Activated T-cell treated with anti-CD3 and anti-CD28 coated beads for 1 hour (primary cell): ENCODE measurements around the gene SLFN12.
A peak's percentile ranks its signal among the peaks of the same experiment; 100 is the strongest.
"Not testable (repeated sequence)": the region's sequence is repeated elsewhere in the genome, so short reads cannot be mapped to it uniquely, and the experiment has no call there.

Experiments used
- DNase-seq: peaks from one replicate; pipeline ENCODE4 v3.0.0-alpha.2; 2020; ENCODE audit warnings: low read depth

The SLFN12 gene

DNA sequence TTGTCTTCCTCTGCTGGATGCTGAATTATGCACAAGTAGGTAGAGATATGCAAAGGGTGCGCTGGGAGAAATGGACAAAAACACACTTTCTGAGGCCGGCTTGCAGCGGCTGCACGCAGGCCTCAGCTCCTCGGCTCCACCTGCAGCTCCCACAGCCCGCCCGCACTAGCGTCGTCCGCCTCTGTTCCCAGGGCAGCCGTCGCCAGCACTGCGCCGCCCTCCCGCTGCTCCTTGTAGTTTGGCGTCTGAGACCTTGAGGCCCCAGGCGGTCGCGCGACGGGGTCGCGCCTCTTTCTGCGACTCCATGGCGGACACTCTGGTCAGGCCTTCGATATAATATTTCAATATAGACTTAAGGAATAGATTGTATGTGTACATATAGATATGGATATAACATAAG, 24.8 kb downstream of the SLFN12 start:
- DNase-seq, result no peak

DNA sequence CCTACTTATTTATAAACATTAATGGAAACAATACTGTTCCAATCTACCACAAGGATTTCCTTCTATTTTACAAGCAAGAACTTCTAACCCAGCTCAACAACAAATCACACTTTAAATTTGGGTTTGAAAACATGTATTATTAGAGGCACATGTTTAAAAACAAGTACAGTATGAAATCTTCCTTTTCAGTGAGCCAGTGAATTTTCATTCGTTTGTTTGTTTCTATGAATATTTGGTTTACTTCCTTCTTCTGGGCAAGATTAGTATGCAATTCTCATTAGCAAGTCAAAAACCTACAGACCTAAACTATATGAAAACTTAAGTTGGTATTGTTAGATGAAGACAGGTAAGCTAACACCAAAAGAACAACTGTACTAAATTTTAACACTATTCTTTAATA, 25.7 kb downstream of the SLFN12 start:
- no peak for DNase-seq

DNA sequence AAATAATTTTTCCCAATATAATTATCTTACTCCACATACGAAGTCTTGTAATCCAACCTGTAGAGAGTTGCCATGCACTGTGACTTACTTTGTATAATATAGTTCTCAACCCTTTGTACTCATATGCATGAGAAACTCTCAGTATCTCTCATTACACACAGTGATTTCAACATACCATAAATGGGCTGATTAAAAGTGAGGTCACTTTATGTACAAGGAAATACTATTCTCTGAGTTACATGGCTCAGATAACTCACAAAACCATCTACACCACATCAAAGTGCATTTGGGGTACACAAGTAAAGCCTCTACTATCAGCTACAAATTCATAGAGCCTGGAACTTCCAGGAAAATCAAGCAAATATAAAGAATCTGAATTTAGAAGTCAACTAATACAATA, 27.9 kb downstream of the SLFN12 start:
- DNase-seq, result no peak

DNA sequence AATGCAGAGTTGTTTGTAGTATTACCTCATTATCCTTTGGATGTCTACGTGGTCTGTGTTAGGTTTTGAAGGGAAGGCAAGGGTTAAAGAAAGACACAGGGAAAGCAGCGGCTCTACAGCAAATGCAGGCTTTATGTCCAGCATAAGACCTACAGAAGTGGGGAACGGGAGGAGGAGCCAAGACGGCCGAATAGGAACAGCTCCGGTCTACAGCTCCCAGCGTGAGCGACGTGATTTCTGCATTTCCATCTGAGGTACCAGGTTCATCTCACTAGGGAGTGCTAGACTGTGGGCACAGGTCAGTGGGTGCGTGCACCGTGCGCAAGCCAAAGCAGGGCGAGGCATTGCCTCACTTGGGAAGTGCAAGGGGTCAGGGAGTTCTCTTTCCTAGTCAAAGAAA, 38.5 kb downstream of the SLFN12 start:
- DNase-seq, result not testable (repeated sequence)

DNA sequence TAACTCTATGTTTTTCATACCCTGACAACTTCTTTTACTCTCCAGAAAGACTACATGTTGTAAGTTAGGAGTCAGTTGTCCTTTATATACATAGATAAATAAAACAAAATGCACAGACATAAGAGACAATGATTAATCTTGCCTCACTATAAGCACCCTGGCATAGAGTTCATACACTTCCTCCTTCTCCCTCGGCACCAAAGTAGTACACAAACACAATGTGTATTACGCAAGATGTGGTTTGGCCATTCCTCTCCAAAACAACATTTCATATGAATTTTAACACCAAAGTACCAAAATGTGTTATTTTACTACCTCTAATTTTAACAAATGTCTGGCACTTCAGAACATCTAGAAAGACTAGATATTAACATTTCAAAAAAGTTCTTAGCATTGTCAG, 41.6 kb downstream of the SLFN12 start:
- no peak for DNase-seq

DNA sequence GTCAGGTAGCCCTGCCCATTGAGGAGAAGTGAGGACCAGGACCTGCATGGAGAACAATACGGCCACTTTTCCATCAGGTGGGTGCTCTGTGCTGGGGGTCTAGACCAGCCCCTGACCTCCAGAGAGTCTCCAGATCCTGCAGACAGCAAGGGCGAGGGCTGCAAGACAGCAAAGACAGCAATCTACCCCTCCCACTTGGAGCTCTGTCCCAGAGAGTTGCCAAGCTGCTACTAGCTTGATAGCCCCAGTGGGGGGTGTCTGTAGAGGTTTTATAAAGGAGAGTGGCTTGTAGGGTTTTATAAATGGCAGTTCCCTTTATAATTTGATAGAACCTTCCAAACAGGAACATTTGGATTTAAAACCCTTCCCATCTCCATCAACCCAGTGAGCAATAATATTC, 42.1 kb downstream of the SLFN12 start:
- DNase-seq, result no peak

DNA sequence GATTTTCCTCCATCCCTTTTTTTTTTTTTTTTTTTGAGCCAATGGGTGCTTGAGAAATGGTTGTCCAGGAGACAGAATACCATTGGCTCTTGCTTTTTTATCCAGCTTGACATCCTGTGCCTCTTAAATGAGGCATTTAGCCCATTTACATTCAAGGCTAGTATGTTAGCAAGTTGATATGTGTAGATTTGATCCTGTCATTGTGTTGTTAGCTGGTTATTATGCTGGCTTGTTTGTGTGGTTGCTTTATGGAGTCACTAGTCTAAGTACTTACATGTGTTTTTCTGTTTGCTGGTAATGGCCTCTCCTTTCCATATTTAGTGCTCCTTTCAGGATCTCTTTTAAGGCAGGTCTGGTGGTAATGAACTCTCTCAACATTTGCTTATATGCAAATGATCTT, 44.8 kb downstream of the SLFN12 start:
- DNase-seq, result no peak

DNA sequence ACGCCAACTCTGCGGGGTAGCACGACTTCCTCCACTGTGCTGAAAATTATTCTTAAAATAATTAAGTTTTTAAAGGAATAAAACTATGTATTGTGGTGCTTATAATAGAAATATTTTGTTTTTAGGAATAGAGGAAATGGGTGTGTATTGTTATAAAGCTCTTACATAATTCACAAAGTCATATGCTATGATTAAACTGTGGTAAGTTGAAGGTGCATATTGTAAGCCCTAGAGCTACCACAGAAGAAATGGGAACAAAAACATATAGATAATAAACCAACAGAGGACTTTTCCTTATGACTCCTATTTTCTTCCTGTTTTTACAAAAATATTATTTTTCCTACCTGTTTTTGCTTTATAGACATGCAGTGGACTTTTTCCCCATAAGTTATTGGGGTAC, 54.6 kb downstream of the SLFN12 start:
- no peak for DNase-seq

DNA sequence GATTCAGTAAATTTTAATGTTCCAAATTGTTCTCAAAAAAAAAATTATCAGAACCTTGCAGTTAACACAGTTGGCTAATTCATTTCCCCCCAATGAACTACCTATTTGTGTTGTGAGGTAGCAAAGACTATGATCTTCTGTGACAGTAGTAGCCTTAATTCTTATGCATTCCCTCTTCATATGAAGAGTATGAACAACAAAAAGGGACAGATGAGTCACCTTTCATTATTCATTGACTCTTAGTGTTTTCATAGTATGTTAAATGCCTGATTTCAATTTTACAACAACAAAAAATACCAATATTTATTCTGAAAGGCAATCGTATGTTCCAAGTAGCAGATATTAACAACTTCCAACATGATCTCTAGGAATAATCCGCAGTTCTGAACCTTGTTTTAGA, 55.2 kb downstream of the SLFN12 start:
- no peak for DNase-seq

DNA sequence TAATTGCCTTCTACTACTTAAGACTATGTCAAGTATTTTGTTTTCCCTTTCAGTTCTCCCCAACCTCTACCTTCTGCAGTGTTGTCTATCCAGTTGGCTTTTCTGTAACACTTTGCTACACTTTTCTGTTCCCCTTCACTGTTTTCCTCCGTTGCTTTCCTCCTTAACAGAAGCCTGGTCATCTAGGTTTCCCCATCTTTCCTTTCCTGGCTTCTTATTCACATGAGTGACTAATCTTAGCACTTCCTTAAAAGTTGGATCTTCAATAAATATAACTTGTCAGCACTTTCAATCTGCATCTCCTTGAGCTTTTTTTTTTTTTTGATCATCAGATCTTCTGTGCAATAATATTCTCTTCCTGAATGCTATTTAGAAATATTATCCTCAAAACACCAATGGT, 56.1 kb downstream of the SLFN12 start:
- no peak for DNase-seq

DNA sequence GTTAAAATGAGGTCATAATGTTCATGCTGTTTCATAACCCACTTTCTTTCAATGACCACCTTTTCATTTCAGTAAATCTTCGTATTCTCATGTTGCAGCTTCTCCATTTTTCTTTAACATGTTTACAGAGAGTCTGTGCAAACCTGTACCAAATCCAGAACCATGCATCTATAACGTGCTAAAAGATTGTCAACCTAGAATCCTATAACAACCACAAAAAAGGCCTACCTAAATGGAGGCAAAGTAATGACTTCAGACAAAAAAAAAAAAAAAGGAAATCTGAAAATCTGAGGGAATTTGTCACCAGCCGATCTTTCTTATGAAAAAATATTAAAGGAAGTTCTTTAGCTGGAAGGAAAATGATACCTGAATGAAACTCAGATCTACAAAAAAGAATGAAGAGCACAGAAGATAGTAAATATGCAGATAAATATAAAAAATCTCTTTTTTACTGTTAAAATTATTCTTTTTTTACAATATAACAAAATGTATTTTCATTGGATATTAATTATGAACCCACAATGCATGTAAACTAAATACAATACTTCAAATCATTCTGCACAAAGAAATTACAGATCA, 57.4 kb downstream of the SLFN12 start:
- no peak for DNase-seq

DNA sequence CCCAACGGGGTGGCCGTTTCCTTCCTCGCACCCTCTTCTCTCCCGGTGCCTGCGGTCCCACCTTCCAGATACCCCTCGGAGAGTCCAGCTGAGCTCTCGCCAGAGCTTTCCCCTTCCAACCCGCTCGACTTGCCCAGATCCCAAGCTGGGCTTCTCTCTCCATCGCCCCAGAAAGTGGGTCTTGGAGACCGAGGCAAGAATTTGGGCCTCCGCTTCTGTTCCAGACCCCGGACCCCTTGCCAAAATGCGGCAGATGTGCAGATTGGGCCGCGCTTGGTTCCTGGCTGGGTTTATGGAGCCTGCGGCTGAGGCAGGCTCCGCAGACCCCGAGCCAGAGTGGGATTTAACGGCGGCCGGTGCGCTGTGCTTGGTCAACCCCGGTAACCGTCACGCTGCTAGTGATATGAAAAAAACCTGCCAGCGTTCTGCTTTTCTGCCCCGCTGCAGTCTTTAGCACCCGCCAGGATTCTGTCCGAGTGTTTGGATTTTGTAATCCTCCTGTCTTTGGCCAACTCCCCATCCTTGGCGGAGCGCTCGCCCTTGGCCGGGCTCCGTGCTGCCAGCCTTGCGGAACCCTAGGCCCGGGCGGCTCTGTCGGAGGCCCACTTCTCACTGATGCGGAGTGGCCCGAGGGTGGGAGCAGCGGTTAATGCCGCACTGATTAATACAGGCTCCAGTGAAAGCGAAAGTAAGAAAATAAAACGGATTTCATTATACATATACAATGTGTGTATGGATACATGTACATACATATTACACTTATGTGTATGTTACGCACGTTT, 58.1 kb downstream of the SLFN12 start:
- peak; percentile 6 for DNase-seq

DNA sequence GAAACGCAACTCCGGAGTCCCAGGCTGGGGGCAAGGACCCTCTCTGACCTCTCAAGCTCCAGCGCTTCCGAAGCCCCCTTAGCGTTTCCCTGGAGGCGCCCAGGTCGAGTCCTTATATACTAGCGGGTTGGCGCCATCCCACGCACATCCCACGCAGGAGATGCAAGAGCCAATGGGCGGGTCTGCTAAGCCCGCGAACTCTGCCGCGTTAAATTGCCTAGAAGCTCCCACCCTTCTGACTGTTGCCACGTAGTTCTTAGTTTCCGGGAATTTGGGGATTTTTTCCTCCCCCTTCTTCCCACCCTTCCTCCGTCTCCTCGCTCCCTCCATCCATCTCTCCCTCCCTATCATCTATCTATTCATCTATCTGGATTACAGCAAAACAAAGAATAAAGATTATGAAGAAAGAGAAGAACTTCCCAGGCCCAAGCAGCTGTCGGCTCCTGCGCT, 58.7 kb downstream of the SLFN12 start, which contains the start of gene SLFN11:
TSS of gene SLFN11 (minus strand) at position 88 of the 450 bp plus-strand sequence. CDS start 9,814 bp downstream, outside the sequence.
- peak; percentile 62 for DNase-seq

DNA sequence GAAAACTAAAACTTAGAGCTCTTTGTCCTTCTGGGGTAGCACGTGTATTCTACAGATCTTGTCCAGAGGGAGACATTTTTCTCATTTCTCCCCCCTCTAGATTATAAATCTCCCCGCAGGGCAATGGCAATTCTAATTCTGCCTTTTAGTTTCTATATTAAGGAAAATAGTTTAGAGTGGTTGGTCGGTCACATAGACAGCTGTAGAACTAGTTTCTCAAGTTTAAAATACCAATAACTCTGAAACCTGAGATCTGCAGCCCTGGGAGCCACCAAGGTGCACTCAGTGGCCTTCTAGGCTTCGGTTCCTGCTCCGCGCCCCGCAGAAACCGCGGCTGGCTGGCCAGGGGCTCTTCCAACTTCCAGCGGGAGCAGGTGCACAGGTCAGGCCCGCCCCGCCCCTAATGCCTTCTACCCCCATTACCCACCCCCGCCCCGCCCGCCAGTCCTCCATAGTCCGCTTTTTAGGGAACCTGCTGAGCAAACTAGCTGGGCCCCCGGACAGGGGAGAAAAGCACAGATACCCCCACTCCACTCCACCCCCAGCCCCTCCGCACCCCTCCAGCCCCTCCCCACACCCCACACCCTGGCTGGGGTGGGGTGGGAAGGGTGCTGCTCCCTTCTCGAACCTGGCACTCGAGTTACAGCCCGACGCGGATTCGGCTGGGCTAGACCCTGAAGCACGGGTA, 59.3 kb downstream of the SLFN12 start:
- peak; percentile 6 for DNase-seq

DNA sequence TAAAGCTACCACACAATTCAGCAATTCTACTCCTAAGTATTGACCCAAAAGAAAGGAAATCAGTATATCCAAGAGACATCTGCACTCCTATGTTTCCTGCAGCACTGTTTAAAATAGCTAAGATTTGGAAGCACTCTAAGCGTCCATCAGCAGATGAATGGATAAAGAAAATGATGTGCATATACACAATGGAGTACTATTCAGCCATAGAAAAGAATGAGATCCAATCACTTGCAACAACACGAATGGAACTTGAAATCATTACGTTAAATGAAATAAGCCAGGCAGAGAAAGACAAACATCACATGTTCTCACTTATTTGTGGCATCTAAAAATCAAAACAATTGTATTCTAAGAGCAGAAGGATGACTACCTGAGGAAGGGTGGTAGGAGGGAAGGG, 60.4 kb downstream of the SLFN12 start:
- DNase-seq, result no peak

DNA sequence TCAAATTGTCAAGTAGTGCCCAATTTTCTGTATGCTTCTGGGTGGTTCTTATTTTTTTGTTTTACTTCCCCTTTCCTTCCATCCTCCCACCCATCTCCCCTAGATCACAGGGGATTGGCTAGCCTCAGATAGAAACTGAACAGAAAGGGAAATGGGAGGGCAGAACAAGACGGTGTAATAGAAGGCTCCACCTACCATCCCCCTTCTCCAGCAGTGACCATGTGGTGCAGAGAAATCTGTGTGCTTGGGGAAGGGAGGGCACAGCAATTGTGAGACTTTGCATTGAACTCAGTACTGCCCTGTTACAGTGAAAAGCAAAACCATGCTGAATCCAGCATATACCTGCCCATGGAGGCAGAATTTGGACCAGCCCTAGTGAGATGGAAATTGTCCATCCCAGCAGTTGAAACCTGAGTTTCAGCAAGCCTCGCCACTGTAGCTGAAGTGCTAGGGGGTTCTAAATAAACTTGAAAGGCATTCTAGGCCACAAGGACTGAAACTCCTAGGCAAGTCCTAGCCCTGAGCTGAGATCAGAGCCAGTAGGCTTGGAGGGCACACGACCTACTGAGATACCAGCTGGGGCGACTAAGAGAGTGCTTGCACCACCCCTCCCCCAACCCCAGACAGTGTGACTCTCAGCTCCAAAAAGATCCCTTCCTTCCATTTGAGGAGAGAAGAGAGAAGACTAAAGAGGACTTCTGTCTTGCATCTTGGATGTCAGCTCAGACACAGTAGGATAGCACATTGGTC, 64.0 kb downstream of the SLFN12 start:
- no peak for DNase-seq

DNA sequence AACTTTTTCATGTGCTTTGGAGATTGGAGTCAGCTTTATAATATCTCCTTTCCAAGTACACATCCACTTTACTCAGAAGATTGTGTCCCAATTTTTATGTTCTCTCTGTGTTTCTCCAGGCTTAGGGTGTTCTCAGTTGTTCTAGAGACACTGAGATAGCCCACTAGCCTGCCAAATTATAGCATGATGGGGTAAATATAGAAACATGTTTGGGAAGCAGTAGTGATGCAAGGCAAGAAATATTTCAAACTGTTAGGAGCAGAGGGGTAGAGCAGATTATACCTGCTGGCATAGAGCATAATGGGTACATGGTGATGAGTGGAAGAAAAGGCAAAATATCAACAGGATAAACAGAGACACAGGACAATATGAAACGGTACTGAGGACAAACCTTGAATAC, 71.3 kb downstream of the SLFN12 start:
- no peak for DNase-seq
